Stimulated activated CD4-positive, alpha-beta T cell treated with anti-CD3 and anti-CD28 coated beads, Interleukin-1b, Interleukin-23, amount 100 ng/mL, for 24 hours (primary cell): Measurements from ENCODE around the gene CDK6.

Source experiments
- DNase-seq, 4 experiments: peaks; one replicate each; pipeline ENCODE4 v3.0.0-alpha.2; 2020; ENCODE audit warnings: low read depth in 4 of 4, low spot score in 1 of 4

CDK6 gene

DNA sequence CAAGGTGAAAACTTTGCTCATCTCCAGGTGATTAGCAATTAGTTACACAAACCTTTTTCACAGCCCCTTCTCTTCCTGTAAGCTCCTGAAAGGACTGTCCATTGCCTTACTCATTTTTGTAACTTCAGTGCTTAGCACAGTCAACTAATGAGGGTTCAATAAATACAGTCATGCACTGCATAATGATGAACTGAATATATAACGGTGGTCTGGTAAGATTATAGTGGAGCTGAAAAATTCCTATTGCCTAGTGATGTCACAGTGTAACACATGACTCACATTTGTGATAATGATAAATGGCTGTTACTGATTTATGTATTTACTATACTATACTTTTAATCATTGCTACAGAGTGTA lies 233.3 kb downstream of the CDK6 start:
- DNase-seq = no peak

GRCh38 chr7:92602352-92603088 lies 233.9 kb downstream of the CDK6 start:
- no peak for DNase-seq

- no peak for DNase-seq
Measured at GRCh38 chr7:92598310-92598981, 237.9 kb downstream of the CDK6 start.

- DNase-seq = no peak
Measured at GRCh38 chr7:92595281-92595680, 241.1 kb downstream of the CDK6 start.

DNA sequence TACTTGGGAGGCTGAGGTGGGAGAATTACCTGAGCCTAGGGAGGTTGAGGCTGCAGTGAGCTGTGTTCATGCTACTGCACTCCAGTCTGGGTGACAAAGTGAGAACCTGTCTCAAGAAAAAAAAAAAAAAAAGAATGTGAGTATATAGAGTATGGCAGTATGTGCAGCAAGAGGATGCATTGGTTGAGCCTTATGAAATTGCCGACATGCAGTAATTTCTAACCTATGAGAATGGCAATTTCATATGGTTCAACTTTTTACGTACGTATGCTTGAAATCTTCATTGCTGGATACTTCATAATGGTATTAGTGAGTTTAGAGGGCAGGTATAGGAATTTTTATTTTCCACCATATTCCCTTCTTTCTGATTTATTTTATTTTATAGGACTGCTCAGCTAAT lies 241.6 kb downstream of the CDK6 start:
- no peak for DNase-seq

DNA sequence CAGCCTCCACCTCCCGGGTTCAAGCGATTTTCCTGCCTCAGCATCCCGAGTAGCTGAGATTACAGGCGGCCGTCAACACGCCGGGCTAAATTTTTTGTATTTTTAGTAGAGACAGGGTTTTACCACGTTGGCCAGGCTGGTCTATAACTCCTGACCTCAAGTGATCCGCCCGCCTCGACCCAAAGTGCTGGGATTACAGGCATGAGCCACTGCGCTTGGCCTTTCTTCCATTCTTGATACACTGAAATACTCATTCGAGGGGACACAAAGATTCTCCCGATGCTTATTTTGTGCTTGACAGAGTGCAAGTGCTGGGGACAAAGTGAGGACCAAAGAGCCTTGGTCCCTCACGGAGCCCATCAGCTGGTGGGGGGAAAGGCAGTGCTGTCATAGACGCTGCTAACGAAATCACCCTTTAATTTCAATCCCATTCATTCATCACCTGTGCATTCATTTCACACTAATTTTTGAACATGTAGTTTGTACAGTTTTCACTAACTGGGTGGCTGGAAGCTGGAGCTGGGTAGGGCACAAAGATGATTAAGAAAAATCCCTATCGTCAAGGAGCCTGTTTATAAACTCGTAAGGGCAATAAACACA lies 245.6 kb downstream of the CDK6 start:
- no peak for DNase-seq

GRCh38 chr7:92589056-92589455 lies 247.3 kb downstream of the CDK6 start:
- DNase-seq = no peak

- no peak for DNase-seq
Measured at GRCh38 chr7:92588561-92588960, 247.8 kb downstream of the CDK6 start.

GRCh38 chr7:92586841-92587240 lies 249.5 kb downstream of the CDK6 start:
- DNase-seq = no peak

- no peak for DNase-seq
Measured at GRCh38 chr7:92586403-92586802, 250.0 kb downstream of the CDK6 start.

GRCh38 chr7:92584953-92585352 lies 251.4 kb downstream of the CDK6 start:
- no peak for DNase-seq

GRCh38 chr7:92582948-92583347 lies 253.4 kb downstream of the CDK6 start:
- DNase-seq = no peak

GRCh38 chr7:92576296-92576695 lies 260.1 kb downstream of the CDK6 start:
- no peak for DNase-seq

GRCh38 chr7:92569137-92569536 lies 267.2 kb downstream of the CDK6 start:
- DNase-seq = no peak

DNA sequence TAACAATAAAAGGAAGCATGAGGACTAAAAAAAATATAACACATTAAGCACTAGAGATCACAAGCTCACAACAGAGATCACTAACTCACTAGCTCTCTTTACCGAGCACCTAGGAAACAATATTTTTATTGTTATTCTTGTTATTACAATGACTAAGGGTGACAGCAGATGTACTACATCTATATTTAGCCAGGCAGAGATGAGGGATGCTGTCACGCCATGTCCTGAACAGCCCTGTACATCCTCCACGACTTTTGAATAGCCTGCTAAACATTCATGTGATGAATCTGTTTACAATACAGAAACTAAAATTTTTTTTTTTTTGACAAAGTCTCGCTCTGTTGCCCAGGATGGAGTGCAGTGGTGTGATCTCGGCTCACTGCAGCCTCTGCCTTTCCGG lies 268.9 kb downstream of the CDK6 start:
- no peak for DNase-seq

- DNase-seq = no peak
Measured at GRCh38 chr7:92563345-92563744, 273.0 kb downstream of the CDK6 start.

- no peak for DNase-seq
Measured at GRCh38 chr7:92560602-92561001, 275.8 kb downstream of the CDK6 start.

DNA sequence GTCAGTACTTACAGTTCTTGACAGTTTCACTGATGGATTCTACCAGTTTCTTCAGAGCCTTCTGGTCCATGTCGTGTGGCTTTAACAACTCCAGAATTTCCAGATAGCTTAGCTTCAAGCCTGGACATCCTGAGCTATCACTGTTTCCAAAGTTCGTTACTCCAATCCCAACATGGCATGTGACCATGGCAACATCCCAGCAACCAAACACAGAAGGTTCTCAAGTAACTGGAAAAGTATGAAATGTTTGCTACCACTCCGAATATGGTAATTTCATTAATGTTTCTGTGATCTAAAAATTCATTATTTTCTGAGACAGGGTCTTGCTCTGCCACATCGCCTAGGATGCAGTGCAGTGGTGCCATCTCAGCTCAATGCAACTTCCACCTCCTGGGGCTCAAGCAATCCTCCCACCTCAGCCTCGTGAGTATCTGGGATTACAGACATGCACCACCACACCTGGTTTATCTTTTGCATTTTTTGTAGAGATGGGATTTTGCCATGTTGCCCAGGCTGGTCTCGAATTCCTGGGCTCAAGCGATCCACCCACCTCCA lies 278.5 kb downstream of the CDK6 start:
- DNase-seq = no peak

DNA sequence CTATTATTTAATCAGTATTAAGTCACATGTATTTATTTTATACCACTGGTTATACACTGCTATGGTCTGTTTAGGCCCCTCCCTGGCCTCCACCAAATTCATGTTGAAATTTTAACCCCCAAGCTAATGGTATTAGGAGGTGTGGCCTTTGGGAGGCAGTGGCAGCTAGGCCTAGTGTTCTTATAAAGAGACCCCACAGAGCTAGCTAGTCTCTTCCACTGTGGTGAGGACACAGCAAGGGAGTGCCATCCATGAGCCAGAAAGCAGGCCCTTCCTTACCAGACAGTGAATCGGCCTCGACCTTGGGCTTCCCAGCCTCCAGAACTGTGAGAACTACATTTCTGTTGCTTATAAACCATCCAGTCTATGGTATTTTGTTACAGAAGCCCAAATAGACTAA lies 279.1 kb downstream of the CDK6 start:
- DNase-seq = no peak
